Activated naive CD4-positive, alpha-beta T cell treated with anti-CD3 and anti-CD28 coated beads, Interleukin-2, amount 10 ng/mL, durations not matched to agents 7 days and 5 days (primary cell): ENCODE results near the gene PLEKHG5.

Experiments used
- CTCF ChIA-PET: fragments of 350-600 bp; sonication (Branson Sonifier 250); formaldehyde crosslinking; loops from one replicate; lab custom pipeline; 2021; ENCODE audit warnings: antibody characterized with exemption; lab: Charles Lee
- DNase-seq: peaks from one replicate; pipeline ENCODE4 v3.0.0-alpha.2; 2020
- H3K27ac Mint-ChIP-seq: one replicate; pipeline ENCODE4 v1.8.0; 2021; ENCODE audit warnings: mild to moderate bottlenecking, moderate library complexity, mixed read lengths
- H3K27me3 Mint-ChIP-seq: one replicate; pipeline ENCODE4 v1.8.0; 2021; ENCODE audit warnings: mild to moderate bottlenecking, mixed read lengths
- H3K36me3 Mint-ChIP-seq: one replicate; pipeline ENCODE4 v1.8.0; 2021; ENCODE audit warnings: mixed read lengths
- H3K4me1 Mint-ChIP-seq: one replicate; pipeline ENCODE4 v1.8.0; 2021; ENCODE audit warnings: mixed read lengths
- H3K4me3 Mint-ChIP-seq: one replicate; pipeline ENCODE4 v1.8.0; 2021; ENCODE audit warnings: mild to moderate bottlenecking, moderate library complexity, mixed read lengths
- H3K9me3 Mint-ChIP-seq: one replicate; pipeline ENCODE4 v1.8.0; 2021; ENCODE audit warnings: mixed read lengths

The PLEKHG5 gene

DNA sequence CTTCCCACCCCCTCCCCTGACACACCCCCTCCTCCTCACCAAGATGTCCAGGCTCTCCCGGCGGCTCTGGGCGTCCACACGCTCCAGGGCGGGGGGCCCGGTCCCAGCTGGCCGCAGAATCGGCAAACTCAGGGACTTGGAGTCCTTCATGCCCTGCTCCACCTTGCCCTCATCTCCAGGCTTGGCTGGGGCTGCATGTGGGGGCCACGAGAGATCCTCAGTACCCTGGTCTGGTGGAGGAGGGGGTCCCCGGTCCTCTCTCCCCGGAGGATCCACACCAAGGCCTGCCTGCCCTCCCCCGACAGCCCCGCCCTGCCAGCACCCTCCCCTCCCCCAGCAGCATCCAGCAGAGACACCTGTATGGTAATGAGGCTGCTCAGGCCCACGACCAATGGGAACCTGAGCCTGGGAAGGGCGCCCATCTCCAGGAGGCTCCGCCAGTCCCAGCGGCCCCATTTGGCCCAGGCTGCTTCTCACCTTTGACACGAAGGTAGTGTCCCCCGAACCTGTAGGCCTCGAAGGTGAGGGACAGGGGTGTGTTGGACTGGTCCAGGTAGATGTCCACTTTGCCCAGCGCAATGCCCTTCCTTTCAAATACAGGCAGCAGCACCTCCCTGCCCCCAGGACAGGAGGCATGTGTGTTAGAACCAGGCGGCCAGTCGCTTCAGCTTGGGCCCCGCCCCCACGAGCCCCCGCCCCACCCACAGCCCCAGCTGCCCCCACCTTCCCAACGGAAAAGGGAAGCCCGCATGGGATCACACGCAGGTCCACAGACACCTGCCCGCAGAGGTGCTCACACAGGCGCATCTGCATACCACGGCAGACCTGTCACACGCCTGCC is 17.3 kb downstream of the PLEKHG5 start:
- H3K36me3 Mint-ChIP-seq: no peaks in the 10 kb centered on the region
- H3K27me3 Mint-ChIP-seq: peaks cover 24% of the 10 kb centered on the region
- H3K4me1 Mint-ChIP-seq: peaks cover 8% of the 10 kb centered on the region
- CTCF ChIA-PET: interaction anchor here (2.6 kb wide), 1 partner anchor 28 kb away, joined by 8 read pairs; no protein-coding TSS in a partner anchor
- no peak overlapping the region for H3K27ac Mint-ChIP-seq
- DNase-seq: no peak
- H3K9me3 Mint-ChIP-seq: no peaks in the 10 kb centered on the region
- no peak overlapping the region for H3K4me3 Mint-ChIP-seq

DNA sequence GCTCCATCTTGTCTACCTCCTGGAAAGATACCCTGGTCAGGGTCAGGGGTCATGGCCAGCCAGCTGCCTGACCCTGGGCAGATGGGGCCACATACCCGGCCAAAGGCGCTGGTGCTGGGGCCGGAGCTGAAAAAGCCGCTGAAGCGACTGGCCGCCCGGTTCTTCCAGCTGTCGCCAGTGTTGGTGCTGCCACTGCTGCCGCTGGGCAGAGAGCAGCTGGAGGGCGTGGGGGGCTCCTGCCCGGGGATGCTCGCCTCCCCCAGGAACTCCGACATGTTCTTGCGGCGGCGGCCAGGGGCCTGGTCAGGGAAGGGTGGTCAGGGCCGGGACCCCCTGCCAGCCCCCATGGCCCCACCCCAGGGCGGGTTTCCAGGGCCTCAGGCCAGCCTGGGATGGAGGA is 18.3 kb downstream of the PLEKHG5 start:
- no peak for DNase-seq
- Mint-ChIP-seq H3K27me3 (peaks cover 23% of the 10 kb centered on the region), H3K4me1 (peaks cover 8% of the 10 kb centered on the region), H3K4me3 (no peak overlapping the region), H3K36me3 (no peaks in the 10 kb centered on the region), H3K9me3 (no peaks in the 10 kb centered on the region), H3K27ac (no peak overlapping the region)
- CTCF ChIA-PET: interaction anchor here (1.9 to 2.6 kb wide), 2 partner anchors 13 to 27 kb away, joined by 8 to 9 read pairs; no protein-coding TSS in a partner anchor

DNA sequence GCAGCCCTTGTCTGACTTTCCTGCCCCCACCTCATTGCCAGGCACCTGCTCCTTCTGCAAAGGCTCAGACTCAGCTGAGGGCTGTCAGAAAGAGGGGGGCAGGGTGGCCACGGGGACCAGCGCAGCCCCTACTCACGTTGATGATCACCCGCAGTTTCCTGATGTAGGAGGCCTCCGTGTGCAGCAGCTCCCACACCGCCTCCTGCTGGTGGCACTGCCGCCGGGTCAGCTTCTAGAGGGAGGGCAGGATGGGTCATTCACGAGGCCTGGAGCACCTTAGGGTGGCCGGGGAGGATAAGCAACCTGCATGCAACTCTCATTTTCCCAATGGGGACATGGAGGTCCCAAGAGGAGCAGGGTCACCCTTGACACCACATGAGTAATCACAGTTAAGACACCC is 19.1 kb downstream of the PLEKHG5 start:
- Mint-ChIP-seq H3K4me3 (no peak overlapping the region), H3K27ac (no peak overlapping the region), H3K27me3 (peaks cover 15% of the 10 kb centered on the region), H3K36me3 (no peaks in the 10 kb centered on the region), H3K9me3 (no peaks in the 10 kb centered on the region), H3K4me1 (peaks cover 8% of the 10 kb centered on the region)
- DNase-seq: no peak
- CTCF ChIA-PET: interaction anchor here (0.7 to 2.6 kb wide), 6 partner anchors 8 to 35 kb away, joined by 3 to 9 read pairs (median 5); no protein-coding TSS in a partner anchor

DNA sequence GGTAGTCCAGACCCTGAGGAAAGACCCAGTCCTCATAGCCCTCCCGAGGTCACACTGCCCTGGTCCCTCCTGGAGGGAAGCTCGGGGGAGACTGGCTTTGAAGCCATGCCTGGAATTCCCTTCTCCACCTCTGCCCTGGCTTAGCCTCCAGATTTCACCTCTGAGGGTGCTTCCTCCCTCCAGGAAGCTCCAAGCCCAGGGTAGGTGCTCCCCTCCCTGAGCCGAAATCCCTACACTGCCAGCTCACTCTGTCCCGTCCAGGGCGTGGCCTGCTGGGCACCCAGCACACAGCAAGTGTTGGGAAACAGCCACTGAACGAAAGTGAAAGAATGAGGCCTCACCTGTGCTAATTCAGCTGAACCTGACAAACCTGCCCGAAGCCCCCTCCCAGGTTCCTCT is 19.5 kb downstream of the PLEKHG5 start:
- CTCF ChIA-PET: interaction anchor here (0.7 to 2.6 kb wide), 6 partner anchors 8 to 34 kb away, joined by 3 to 9 read pairs (median 5); no protein-coding TSS in a partner anchor
- Mint-ChIP-seq H3K36me3 (no peaks in the 10 kb centered on the region), H3K27ac (no peak overlapping the region), H3K9me3 (no peaks in the 10 kb centered on the region), H3K27me3 (peaks cover 11% of the 10 kb centered on the region), H3K4me1 (peaks cover 9% of the 10 kb centered on the region), H3K4me3 (no peak overlapping the region)
- DNase-seq: no peak

DNA sequence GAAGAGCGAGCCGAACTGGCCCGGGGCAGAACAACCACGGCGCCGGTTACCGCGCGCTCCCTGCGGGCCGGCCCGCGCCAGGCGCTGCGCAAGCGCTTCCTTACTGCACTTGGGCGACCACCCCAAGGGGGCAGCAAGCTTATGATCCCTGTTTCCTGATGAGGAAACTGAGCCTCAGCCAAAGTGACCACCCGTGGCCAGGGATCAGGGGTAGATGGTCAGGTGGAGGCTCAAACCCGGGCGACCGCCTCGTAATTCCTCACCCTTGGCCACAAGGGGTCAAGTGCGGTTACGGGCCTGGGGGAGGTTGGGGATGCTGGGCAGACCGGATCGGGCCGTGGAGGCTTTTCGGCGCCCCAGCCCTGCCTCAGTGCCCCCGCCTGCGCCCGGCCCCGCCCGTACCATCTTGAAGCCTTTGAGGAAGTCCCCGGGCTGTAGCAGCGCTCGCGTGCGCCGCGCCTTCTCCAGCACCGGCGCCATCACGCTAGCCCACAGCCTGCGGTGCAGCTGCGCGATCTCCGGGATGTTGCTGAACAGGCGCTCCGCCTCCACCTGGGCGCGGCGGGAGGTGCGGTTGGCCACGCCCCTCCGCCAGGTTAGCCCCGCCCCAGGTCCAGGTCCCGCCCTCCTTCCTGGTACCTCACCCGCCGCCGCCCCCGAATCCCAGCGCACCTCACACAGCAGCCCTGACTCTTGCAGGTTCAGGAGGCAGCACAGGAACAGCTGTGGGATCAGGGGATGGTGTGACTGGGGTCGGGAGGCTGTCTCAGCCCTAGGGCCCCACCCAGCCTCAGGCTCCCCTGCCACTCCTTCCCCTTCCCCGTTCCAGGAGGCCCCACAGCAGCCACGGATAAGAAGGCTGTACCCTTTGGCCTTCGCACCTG is 20.1 kb downstream of the PLEKHG5 start:
- Mint-ChIP-seq H3K27me3 (peaks cover 5% of the 10 kb centered on the region), H3K4me3 (no peak overlapping the region), H3K4me1 (peaks cover 14% of the 10 kb centered on the region), H3K27ac (no peak overlapping the region), H3K9me3 (no peaks in the 10 kb centered on the region), H3K36me3 (no peaks in the 10 kb centered on the region)
- DNase-seq: no peak
- CTCF ChIA-PET: interaction anchor here (1.0 to 1.9 kb wide), 4 partner anchors 9 to 19 kb away, joined by 3 to 9 read pairs (median 5); no protein-coding TSS in a partner anchor

DNA sequence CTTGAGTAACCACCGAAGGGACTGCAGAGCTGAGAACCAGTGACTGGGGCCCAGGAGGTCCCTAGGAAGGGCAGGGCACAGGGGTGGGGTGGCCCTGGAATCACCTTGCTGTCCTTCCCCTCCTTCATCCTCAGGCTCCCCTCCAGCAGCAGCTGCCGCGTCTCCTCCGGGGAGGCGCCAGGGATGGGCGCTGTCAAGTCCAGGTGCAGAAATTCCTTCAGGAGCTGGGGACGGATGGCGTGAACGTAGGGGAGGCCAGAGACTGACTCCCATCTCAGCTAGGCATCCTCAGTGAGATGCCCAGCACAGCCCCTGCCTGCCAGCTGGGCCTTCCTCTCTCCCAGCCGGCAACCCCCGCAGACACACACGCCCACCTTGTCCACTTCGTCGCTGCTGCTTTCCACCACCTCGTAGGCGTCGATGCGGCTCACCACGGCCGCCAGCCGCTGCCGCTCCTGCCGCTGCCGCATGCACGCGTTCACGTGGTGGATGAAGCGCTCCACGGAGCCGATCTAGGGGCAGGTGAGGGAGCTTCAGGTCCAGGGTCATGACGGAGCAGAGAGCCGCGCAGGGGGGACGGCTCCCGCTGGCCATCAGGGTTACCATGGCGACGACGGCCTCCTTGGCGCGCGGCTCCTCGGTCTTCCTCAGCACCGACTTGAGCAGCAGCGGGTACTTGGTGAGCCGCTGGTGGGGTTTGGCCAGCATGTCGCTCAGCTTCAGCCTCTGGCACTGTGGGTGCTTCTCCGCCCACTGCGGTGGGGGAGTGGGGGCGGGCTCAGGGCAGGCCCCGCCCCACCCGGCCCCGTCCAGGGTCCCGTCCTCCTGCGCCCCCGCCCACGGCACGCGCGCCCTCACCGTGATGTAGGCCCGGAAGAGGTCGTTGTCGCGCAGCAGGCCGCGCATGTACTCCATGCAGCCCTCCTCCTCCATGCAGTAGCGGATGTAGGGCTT is 21.1 kb downstream of the PLEKHG5 start:
- Mint-ChIP-seq H3K36me3 (no peaks in the 10 kb centered on the region), H3K9me3 (no peaks in the 10 kb centered on the region), H3K4me3 (no peak overlapping the region), H3K4me1 (peaks cover 15% of the 10 kb centered on the region), H3K27me3 (peaks cover 1% of the 10 kb centered on the region), H3K27ac (no peak overlapping the region)
- no peak for DNase-seq
- CTCF ChIA-PET: interaction anchor here (0.7 to 1.7 kb wide), 2 partner anchors 9 to 15 kb away, joined by 3 to 4 read pairs; no protein-coding TSS in a partner anchor

DNA sequence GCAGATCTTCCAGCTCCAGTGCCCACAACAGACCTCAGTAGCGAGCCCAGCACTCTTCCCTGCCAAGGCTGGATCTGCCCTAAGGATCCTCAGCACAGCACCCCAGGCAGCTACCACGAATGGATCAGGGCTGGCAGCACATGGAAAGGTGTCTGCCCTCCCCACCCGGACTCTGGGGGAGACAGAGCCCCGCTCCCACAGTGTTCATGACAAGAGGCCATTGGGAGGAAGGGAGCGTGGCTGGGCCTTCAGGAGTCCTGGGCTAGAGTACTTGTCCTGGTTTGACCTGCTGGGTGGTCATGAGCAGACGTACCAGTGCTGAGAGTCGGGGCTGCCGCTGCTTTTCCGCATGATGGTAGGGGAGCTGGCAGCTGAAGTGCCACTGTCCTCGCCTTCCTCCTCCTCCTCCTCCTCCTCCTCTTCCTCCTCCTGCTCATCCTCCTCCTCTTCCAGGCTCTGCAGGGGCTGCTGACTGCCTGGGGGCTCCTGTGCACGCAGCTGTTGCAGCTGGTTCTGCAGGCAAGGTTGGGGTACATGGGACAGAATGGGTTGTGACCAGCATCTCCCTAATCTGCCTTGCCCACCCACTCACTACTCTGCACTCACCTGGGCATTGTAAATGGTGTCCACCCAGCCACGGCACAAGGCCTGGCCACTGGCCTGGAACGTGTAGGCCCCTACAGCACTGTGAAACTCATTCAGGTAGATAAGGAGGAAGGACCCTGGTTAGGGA is 22.6 kb downstream of the PLEKHG5 start:
- Mint-ChIP-seq H3K27me3 (no peaks in the 10 kb centered on the region), H3K27ac (no peak overlapping the region), H3K36me3 (peaks cover 8% of the 10 kb centered on the region), H3K4me1 (peaks cover 25% of the 10 kb centered on the region), H3K4me3 (no peak overlapping the region), H3K9me3 (no peaks in the 10 kb centered on the region)
- CTCF ChIA-PET: interaction anchor here (1.2 to 1.7 kb wide), 3 partner anchors 14 to 49 kb away, joined by 3 to 4 read pairs (median 4); partner anchors contain the start of gene HES2
- DNase-seq: no peak

DNA sequence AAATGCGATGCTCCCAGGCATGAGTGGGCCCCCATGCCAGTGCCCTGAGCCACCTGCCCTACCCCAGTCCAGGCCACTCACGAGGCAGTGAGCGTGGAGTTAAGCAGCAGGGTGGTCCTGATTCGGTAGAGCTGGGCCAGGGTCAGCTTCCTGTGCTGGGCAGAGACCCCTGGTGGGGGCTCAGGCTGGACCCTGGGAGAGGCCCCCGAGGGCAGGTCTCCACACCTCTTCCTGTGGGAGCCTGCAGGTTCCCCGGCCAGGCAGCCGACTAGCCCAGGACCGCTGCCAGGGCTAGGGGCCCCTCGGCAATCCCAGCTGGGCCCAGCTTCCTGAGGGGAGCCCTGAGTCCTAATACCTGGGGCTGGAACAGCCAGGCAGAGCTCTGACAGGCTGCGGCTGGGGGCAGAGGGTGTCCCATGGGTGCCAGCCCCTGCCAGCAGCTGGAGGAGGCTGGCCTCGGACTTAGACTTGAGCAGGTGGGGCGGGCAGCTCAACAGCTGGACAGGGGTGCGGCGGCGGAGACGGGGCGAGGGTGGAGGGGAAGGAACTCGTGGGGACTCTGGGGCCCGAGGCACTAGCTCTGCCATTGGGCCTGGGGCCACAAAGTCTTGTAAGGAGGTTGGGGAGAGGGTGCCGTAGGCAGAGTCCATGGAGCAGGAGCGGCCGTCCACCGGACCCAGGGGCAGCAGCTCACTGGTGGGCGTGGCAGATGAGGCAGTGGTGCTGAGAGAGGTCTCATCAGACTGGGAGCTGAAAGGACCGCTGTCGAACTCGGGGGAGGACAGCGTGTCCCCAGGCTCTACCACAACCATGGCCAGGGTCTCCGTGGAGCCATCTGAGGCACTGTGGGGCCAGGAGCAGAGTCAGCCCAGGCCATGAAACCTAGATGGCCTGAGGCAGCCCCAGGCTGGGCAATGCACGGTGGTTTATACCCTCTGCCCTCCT is 23.5 kb downstream of the PLEKHG5 start:
- H3K27me3 Mint-ChIP-seq: no peaks in the 10 kb centered on the region
- CTCF ChIA-PET: interaction anchor here (0.6 to 1.3 kb wide), 4 partner anchors 21 to 48 kb away, joined by 3 to 4 read pairs (median 4); partner anchors contain the start of gene HES2
- H3K36me3 Mint-ChIP-seq: peaks cover 11% of the 10 kb centered on the region
- no peak overlapping the region for H3K4me3 Mint-ChIP-seq
- no peak overlapping the region for H3K27ac Mint-ChIP-seq
- H3K4me1 Mint-ChIP-seq: peaks cover 31% of the 10 kb centered on the region
- H3K9me3 Mint-ChIP-seq: no peaks in the 10 kb centered on the region
- no peak for DNase-seq

DNA sequence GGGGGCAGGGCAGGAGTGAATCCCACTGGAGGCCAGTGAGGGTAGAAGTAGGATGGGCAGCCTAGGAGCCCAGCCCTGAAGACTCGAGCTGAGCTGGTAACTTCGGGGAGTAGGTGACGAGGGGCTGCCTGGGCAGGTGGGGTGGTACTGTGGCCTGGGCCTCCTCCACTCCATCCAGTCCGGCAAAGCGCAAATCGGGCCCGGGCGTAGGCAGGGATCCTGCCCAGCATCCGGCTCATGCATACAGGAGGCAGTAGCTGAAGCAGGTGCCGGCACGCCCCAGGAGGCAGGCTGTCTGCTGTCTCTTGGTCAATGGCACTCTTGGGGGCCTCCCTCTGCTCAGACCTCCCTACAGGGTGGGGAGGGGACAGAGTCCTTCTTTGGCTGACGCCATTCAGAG is 24.2 kb downstream of the PLEKHG5 start:
- Mint-ChIP-seq H3K4me3 (no peak overlapping the region), H3K27ac (peak overlapping the region; percentile 72), H3K9me3 (no peaks in the 10 kb centered on the region), H3K4me1 (peaks cover 37% of the 10 kb centered on the region), H3K36me3 (peaks cover 19% of the 10 kb centered on the region), H3K27me3 (no peaks in the 10 kb centered on the region)
- no peak for DNase-seq
- CTCF ChIA-PET: interaction anchor here (0.6 to 1.2 kb wide), 2 partner anchors 23 to 24 kb away, joined by 3 to 4 read pairs; no protein-coding TSS in a partner anchor

DNA sequence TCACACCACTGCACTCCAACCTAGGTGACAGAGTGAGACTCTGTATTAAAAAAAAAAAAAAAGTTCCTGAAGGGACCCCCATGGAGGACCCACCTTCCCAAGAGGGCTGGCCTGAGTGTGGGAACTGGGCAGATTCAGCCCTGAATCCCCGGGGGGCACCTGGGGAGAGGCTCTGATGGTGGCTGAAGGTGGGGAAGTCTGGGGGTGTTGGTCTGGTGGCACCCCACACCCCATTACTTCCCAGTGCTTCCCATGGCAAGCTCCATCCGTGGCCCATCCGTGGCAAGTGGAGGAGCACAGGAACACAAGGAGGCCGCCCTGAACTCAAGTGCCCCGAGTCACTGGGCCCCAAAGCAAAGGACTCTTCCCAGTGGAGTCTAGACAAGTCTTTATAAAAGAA is 24.7 kb downstream of the PLEKHG5 start:
- Mint-ChIP-seq H3K4me3 (peak overlapping the region; percentile 86), H3K36me3 (peaks cover 24% of the 10 kb centered on the region), H3K9me3 (no peaks in the 10 kb centered on the region), H3K4me1 (peaks cover 40% of the 10 kb centered on the region), H3K27me3 (no peaks in the 10 kb centered on the region), H3K27ac (peak overlapping the region; percentile 72)
- no peak for DNase-seq
- CTCF ChIA-PET: interaction anchor here (1.2 kb wide), 1 partner anchor 24 kb away, joined by 4 read pairs; no protein-coding TSS in a partner anchor

DNA sequence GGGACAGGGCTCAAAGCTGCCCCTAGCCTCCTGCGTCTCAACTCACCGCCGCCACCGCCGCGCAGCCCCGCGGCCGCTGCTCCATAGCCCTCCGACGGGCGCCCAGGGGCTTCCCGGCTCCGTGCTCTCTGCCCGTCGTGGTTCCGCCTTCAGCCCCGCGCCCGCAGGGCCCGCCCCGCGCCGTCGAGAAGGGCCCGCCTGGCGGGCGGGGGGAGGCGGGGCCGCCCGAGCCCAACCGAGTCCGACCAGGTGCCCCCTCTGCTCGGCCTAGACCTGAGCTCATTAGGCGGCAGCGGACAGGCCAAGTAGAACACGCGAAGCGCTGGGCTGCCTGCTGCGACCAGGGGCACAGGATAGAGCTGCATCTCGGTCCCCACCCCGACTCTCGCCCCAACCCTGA is 25.4 kb downstream of the PLEKHG5 start, which contains the start of gene TNFRSF25:
TNFRSF25 (minus strand) TSS at position 151 of the 400 bp plus-strand sequence; CDS start at position 85, 66 bp downstream.
- CTCF ChIA-PET: interaction anchor here (1.0 to 2.5 kb wide), 2 partner anchors 20 to 23 kb away, joined by 3 to 7 read pairs; no protein-coding TSS in a partner anchor
- H3K36me3 Mint-ChIP-seq: peaks cover 30% of the 10 kb centered on the region
- H3K27me3 Mint-ChIP-seq: no peaks in the 10 kb centered on the region
- H3K27ac Mint-ChIP-seq: peak within 1 kb of the TSS; percentile 90
- peaks cover 47% of the 10 kb centered on the region for H3K4me1 Mint-ChIP-seq
- peak; percentile 72 for DNase-seq
- H3K4me3 Mint-ChIP-seq: peak within 1 kb of the TSS; percentile 86
- no peaks in the 10 kb centered on the region for H3K9me3 Mint-ChIP-seq
